GM23248 (cell line): Measurements from ENCODE around the gene FBXO2. TPM values are rescaled to one million over a fixed set of nuclear protein-coding genes. Genes with fewer than 3 reads are reported as not detected.

ENCODE experiments used
- DNase-seq: peaks from one replicate; pipeline ENCODE4 v3.0.0-alpha.2; 2015
- H2AFZ ChIP-seq: fragments of 200-600 bp; sonication (generic); 2 replicates; pipeline ENCODE4 v1.6.1; 2016; ENCODE audit warnings: antibody characterized with exemption
- H3F3A ChIP-seq: fragments of 200-600 bp; sonication (generic); 2 replicates; pipeline ENCODE4 v1.6.1; 2016; ENCODE audit warnings: mild to moderate bottlenecking, antibody characterized with exemption, mixed run types; ENCODE audit not compliant: insufficient read depth
- H3K27ac ChIP-seq: fragments of 200-600 bp; sonication (generic); 2 replicates; pipeline ENCODE4 v1.5.1; 2016; ENCODE audit warnings: mild to moderate bottlenecking
- H3K27me3 ChIP-seq: fragments of 200-600 bp; sonication (generic); replicated peaks from 2 replicates; pipeline ENCODE4 v1.6.1; 2016; ENCODE audit warnings: mild to moderate bottlenecking; ENCODE audit not compliant: insufficient read depth
- H3K36me3 ChIP-seq: fragments of 200-600 bp; sonication (generic); 2 replicates; pipeline ENCODE4 v1.6.1; 2016; ENCODE audit warnings: low read depth, mild to moderate bottlenecking
- H3K4me1 ChIP-seq: fragments of 200-600 bp; sonication (generic); 2 replicates; pipeline ENCODE4 v1.6.1; 2016; ENCODE audit warnings: mild to moderate bottlenecking; ENCODE audit not compliant: insufficient read depth
- H3K4me2 ChIP-seq: fragments of 200-600 bp; sonication (generic); one replicate; pipeline ENCODE4 v1.6.1; 2016; ENCODE audit warnings: mild to moderate bottlenecking; ENCODE audit not compliant: unreplicated experiment
- H3K4me3 ChIP-seq: fragments of 200-600 bp; sonication (generic); 2 replicates; pipeline ENCODE4 v1.5.1; 2016; ENCODE audit warnings: mild to moderate bottlenecking
- H3K79me2 ChIP-seq: fragments of 200-600 bp; sonication (generic); 2 replicates; pipeline ENCODE4 v1.6.1; 2016; ENCODE audit warnings: mild to moderate bottlenecking; ENCODE audit not compliant: insufficient read depth
- H3K9ac ChIP-seq: fragments of 200-600 bp; sonication (generic); 2 replicates; pipeline ENCODE4 v1.6.1; 2016; ENCODE audit warnings: mild to moderate bottlenecking
- H3K9me2 ChIP-seq: fragments of 200-600 bp; sonication (generic); 2 replicates; pipeline ENCODE4 v1.6.1; 2016; ENCODE audit warnings: mixed run types, mild to moderate bottlenecking, moderate library complexity; ENCODE audit not compliant: insufficient read depth
- H3K9me3 ChIP-seq: fragments of 200-600 bp; sonication (generic); one replicate; pipeline ENCODE4 v1.6.1; 2017; ENCODE audit warnings: low read depth
- H4K20me1 ChIP-seq: fragments of 200-600 bp; sonication (generic); 2 replicates; pipeline ENCODE4 v1.6.0; 2016; ENCODE audit not compliant: insufficient read depth
- EZH2 ChIP-seq: fragments of 200-600 bp; sonication (generic); IDR thresholded peaks from 2 replicates; pipeline ENCODE4 v1.6.1; 2018; ENCODE audit warnings: antibody characterized with exemption, mild to moderate bottlenecking; ENCODE audit not compliant: insufficient read depth, poor library complexity, severe bottlenecking
- EZH2phosphoT487 ChIP-seq: fragments of 200-600 bp; sonication (generic); IDR thresholded peaks from 2 replicates; pipeline ENCODE4 v1.6.1; 2018; ENCODE audit warnings: antibody characterized with exemption, moderate library complexity, mild to moderate bottlenecking, low read depth; ENCODE audit not compliant: insufficient read depth
- WGBS, 2 experiments: methylation state at CpG; one replicate each; pipeline ENCODE4 v1.1.6; 2015 to 2017; ENCODE audit warnings: low lambda C conversion rate in 2 of 2, low coverage in 1 of 2; ENCODE audit errors: missing lambda C conversion rate in 2 of 2; 5-methylcytosine and 5-hydroxymethylcytosine counted together
- in situ Hi-C: fragments of 300-500 bp; cut with MboI; formaldehyde crosslinking; loops from 2 replicates; pipeline ENCODE4 v1.15.0; 2020
- polyA plus RNA-seq: library from polyadenylated mRNA; unstranded; fragments of >200 nt; fragmentation: Nextera tagmentation; extraction: Ambion mirVana; gene quantifications from 2 replicates; pipeline ENCODE4 v1.2.1, GENCODE V29; 2016
- total RNA-seq: library from RNA; depleted of rRNA; stranded (reverse); fragments of >200 nt; shearing (Covaris generic); gene quantifications from 2 replicates; pipeline ENCODE4 v1.2.3, GENCODE V29; 2014

The FBXO2 gene
- total and polyA plus RNA-seq, 2 experiments from 2014 or later = 0.54 to 1.1 TPM

- no peak for DNase-seq
- H3K9ac ChIP-seq = peak overlapping the region; percentile 84
- peak overlapping the region; percentile 83 for H3K27ac ChIP-seq
- peaks cover 11% of the 10 kb centered on the region; the same call in 1 of the 2 replicates for H3K79me2 ChIP-seq
- H2AFZ ChIP-seq = peak overlapping the region; percentile 88
- in situ Hi-C loops = no loop called here
- H3K4me2 ChIP-seq = peak overlapping the region; percentile 83
- H3F3A ChIP-seq = peaks cover 7% of the 10 kb centered on the region; the same call in 1 of the 2 replicates
- H3K27me3 ChIP-seq = no peaks in the 10 kb centered on the region
- no peaks in the 10 kb centered on the region for H3K9me3 ChIP-seq
- H3K4me3 ChIP-seq = peak overlapping the region; percentile 94
- WGBS, 2 experiments = 8 to 10% methylated on average over 49 to 54 of the region's 65 CpGs
- TF ChIP-seq EZH2phosphoT487 (no peak), EZH2 (no peak)
- no peaks in the 10 kb centered on the region for H3K9me2 ChIP-seq
- H3K4me1 ChIP-seq = 0 out of 2 replicates have a peak, but pooled peaks cover 6% of the 10 kb centered on the region
- no peaks in the 10 kb centered on the region for H4K20me1 ChIP-seq
- no peaks in the 10 kb centered on the region for H3K36me3 ChIP-seq
These were observed 26.2 kb upstream of the FBXO2 start for GRCh38 chr1:11680270-11681070.

- Histone ChIP-seq H3K4me2 (no peak overlapping the region), H3K9me2 (no peaks in the 10 kb centered on the region), H3K9ac (no peak overlapping the region), H2AFZ (no peak overlapping the region), H3K4me1 (0 out of 2 replicates have a peak, but pooled peaks cover 6% of the 10 kb centered on the region), H3K9me3 (no peaks in the 10 kb centered on the region), H3K27ac (no peak overlapping the region), H3K27me3 (no peaks in the 10 kb centered on the region), H3K4me3 (no peak overlapping the region), H3K36me3 (no peaks in the 10 kb centered on the region), H3K79me2 (peaks cover 11% of the 10 kb centered on the region; the same call in 1 of the 2 replicates), H4K20me1 (no peaks in the 10 kb centered on the region), H3F3A (peaks cover 7% of the 10 kb centered on the region; the same call in 1 of the 2 replicates)
- WGBS, 2 experiments = 97 to 98% methylated on average over 2 of the region's 2 CpGs
- TF ChIP-seq EZH2phosphoT487 (no peak), EZH2 (no peak)
- in situ Hi-C loops = no loop called here
- DNase-seq = no peak
These were observed 24.2 kb upstream of the FBXO2 start for GRCh38 chr1:11678442-11678841.

GRCh38 chr1:11676386-11677103 lies 22.3 kb upstream of the FBXO2 start:
- no peak overlapping the region for H3K4me3 ChIP-seq
- no peak overlapping the region for H3K9ac ChIP-seq
- H3K4me2 ChIP-seq = no peak overlapping the region
- peaks cover 11% of the 10 kb centered on the region; the same call in 1 of the 2 replicates for H3K79me2 ChIP-seq
- no peaks in the 10 kb centered on the region for H3K27me3 ChIP-seq
- 83 to 88% methylated on average over 8 to 10 of the region's 10 CpGs for WGBS, 2 experiments
- DNase-seq = no peak
- in situ Hi-C loops = no loop called here
- H3K36me3 ChIP-seq = no peaks in the 10 kb centered on the region
- no peak overlapping the region for H2AFZ ChIP-seq
- H4K20me1 ChIP-seq = no peaks in the 10 kb centered on the region
- TF ChIP-seq EZH2 = no peak
- no peak for TF ChIP-seq EZH2phosphoT487
- no peaks in the 10 kb centered on the region for H3K4me1 ChIP-seq
- H3K9me3 ChIP-seq = no peaks in the 10 kb centered on the region
- peaks cover under 1% of the 10 kb centered on the region; the same call in 1 of the 2 replicates for H3F3A ChIP-seq
- no peak overlapping the region for H3K27ac ChIP-seq
- no peaks in the 10 kb centered on the region for H3K9me2 ChIP-seq

- no peak overlapping the region for H3K9ac ChIP-seq
- WGBS, 2 experiments = 88 to 90% methylated on average over 10 of the region's 10 CpGs
- H4K20me1 ChIP-seq = no peaks in the 10 kb centered on the region
- DNase-seq = no peak
- no peak overlapping the region for H3K4me2 ChIP-seq
- H3F3A ChIP-seq = no peaks in the 10 kb centered on the region
- H3K27ac ChIP-seq = no peak overlapping the region
- no peaks in the 10 kb centered on the region for H3K36me3 ChIP-seq
- H3K4me1 ChIP-seq = no peaks in the 10 kb centered on the region
- H3K9me2 ChIP-seq = no peaks in the 10 kb centered on the region
- H3K9me3 ChIP-seq = no peaks in the 10 kb centered on the region
- TF ChIP-seq EZH2 (no peak), EZH2phosphoT487 (no peak)
- H3K4me3 ChIP-seq = no peak overlapping the region
- in situ Hi-C loops = no loop called here
- H3K79me2 ChIP-seq = peaks cover 9% of the 10 kb centered on the region; the same call in 1 of the 2 replicates
- H2AFZ ChIP-seq = no peak overlapping the region
- H3K27me3 ChIP-seq = no peaks in the 10 kb centered on the region
These were observed 21.1 kb upstream of the FBXO2 start for GRCh38 chr1:11675325-11675724.
